Articular chondrocyte of knee joint (primary cell): Measurements from ENCODE around the gene EEF1G. TPM values are rescaled to one million over a fixed set of nuclear protein-coding genes. Genes with fewer than 3 reads are reported as not detected.

ENCODE experiments used
- small RNA-seq: library from RNA; depleted of rRNA; stranded (forward); fragments of <200 nt; gene quantifications from one replicate; pipeline ENCODE3, GENCODE V24; 2012
- total RNA-seq: library from RNA; depleted of rRNA; stranded (reverse); fragments of >200 nt; gene quantifications from 2 replicates; pipeline ENCODE4 v1.2.3, GENCODE V29; 2012

EEF1G gene, protein sequence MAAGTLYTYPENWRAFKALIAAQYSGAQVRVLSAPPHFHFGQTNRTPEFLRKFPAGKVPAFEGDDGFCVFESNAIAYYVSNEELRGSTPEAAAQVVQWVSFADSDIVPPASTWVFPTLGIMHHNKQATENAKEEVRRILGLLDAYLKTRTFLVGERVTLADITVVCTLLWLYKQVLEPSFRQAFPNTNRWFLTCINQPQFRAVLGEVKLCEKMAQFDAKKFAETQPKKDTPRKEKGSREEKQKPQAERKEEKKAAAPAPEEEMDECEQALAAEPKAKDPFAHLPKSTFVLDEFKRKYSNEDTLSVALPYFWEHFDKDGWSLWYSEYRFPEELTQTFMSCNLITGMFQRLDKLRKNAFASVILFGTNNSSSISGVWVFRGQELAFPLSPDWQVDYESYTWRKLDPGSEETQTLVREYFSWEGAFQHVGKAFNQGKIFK
- 1,360 and 1,368 TPM in 2 replicates for total RNA-seq

DNA sequence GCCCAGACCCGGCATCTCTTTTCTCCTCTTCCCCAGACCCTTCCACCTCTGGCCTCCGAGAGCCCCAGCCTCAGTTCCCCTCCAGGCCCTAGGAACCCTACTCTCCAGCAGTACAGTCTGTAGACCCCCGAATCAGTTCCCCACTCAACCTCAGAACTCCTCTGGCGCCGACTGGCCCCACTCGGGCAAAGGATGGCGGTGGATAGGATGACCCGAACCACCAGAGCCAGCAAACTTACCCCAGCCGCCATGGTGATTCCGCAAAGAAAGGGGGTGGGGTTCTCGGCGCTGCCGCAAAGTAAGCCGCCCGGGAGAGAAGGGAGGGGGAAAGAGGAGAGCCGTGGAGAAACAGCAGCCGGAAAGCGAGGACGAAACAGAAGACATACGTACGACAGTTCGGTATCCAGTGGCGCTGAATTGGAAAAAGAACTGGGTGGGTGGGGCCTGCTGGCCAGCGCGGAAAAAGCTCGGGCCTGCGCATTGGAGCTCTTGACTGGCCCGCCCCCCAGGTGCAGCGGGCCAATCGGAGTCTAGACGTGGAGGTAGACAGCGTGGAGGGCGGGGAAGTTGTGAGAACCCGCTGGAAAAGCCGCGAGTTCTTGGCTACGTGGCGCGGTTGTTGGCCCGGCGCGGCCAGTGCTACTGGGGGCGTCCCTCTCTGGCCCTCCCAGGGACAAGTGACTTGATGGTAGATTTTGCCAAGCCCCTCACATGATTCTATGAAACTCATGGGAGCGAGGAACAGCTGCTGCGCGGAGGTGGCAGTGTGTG is at the start of gene EEF1G:
Gene EEF1G (minus strand): TSS at position 300 of the 771 bp plus-strand sequence. CDS start 49 bp downstream, at position 251.

DNA sequence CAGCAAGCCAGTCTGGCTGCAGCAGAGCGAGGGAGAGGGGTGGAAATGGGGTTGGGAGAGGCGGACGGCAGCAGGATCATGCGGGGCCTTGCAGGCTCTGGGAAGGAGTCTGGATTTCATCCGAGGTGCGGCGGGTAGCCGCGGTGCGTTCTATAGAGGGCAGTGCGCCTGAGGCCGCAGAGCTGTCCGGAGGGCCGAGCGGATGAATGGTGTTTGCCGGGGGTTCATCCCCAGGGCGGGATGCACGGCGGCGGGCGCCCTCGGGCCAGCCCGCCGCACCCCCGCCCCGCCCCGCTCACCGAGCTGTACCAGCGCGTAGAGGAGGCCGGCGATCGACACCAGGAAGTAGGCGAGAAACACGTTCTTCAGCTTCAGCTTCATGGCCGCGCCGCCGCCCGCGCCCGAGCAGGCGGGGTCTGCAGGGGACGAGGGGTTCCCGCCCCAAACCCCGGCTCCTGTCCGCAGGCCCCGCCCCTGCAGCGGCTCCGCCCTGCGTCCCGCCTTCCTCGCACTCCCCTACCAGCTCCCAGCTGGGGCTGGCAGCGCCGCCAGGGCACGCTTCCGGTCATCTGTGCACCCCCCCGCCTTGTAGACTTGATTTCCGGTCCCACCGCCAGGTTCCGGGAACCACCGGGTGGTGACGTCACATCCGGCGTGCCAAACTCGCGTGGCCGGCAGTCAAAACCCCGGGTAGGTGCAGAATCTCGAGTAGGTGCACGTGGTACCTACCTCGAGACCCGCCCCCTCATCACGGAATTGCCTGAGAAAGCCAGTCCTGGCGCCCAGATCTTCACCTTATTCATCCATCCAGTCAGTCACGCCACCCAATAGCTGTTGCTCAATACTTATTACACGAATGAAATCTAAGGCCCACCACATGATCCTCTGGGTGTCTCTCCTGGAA is 48.1 kb upstream of the EEF1G start, which contains the start of gene B3GAT3:
Gene B3GAT3 (minus strand): TSS at position 420 of the 904 bp plus-strand sequence. CDS start 39 bp downstream, at position 381.

DNA sequence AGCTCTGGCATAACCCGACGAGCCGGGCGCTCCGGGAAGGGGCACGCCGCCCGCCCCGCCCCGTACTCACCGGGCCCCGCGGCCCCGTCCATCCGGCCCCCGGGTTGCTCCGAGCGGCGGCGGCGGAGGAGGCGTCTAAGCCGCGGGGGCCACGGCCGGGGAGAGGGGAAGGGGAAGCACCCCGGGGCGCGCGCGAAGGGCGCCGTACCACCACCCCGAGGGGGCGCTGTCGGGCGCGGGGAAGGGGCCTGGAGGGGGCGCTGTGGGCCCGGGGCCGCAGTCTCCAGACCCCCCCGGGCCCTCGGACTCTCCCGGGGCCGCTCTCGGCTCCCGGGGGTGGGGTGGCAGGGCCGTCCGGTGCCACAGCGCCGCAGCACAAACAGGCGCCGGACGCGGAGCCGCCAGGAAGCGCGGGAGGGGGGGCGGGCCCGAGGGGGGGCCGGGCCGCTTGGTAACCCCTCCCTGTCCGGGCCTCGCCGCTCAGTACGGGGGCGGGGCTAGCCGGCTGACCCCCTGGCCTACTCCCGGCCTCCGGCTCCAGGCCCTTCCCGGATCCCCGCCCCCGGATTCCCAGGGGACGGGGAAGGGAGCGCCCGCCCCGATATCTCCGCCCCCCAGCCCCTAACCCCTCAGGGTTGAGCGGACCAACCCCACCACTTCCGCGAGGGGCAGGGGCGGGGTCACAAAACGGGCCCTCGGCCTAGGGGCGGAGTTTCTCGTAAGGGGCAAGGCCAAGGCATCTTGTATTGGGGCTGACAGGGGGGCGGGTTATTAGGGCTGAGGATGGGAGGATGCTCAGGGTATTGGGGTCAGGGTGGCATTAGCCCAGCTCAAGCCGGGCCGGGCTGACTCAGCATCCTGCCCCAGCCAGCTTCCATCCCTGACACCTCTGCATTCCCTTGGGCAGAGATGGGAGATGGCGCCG is 38.9 kb upstream of the EEF1G start, which contains the start of the genes EML3 and ROM1:
Gene EML3 (minus strand): TSS at position 410 of the 925 bp plus-strand sequence. CDS start 318 bp downstream, at position 92.
Gene ROM1 (plus strand): TSS at position 892 of the 925 bp plus-strand sequence. CDS start 25 bp downstream, at position 917.

DNA sequence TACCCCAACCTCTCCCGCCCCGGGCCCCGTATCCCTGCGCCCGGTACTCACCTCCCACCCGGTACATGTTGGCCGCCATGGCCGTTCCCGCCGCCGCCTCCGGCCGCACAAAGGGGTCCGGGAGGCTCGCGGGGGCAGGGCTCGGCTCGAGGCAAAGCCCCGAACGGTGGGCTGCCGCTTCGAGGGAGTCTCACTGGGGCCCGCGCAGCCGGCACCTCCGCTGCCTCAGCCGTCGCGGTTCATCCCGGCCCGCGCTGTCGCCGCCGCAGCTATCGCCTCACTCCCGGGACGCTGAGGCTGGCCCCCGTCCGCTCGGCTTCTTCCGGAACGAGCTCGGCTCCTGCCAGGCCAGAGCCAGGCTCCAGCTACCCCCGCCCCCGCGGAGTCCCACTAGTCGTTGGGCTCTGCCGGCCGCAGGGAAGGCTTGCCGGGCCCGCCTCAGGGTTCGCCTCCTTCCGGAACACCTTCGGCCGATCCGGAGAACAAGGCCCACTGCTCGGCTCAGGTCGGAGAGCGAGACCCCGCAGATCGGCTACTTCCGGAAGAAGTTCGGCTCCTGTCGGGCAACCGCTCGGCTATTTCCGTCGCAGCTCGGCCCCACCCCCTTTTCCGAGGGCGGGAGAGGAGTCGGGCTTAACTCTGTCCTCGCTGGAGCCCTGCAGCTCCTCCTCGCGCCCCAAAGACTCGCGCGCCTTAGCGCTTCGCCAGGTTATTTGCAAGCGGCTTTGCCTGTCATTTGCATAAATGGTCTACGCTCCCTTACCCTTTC is 27.9 kb upstream of the EEF1G start, which contains the start of gene MTA2:
Gene MTA2 (minus strand): TSS at position 494 of the 769 bp plus-strand sequence. CDS start 415 bp downstream, at position 79.

DNA sequence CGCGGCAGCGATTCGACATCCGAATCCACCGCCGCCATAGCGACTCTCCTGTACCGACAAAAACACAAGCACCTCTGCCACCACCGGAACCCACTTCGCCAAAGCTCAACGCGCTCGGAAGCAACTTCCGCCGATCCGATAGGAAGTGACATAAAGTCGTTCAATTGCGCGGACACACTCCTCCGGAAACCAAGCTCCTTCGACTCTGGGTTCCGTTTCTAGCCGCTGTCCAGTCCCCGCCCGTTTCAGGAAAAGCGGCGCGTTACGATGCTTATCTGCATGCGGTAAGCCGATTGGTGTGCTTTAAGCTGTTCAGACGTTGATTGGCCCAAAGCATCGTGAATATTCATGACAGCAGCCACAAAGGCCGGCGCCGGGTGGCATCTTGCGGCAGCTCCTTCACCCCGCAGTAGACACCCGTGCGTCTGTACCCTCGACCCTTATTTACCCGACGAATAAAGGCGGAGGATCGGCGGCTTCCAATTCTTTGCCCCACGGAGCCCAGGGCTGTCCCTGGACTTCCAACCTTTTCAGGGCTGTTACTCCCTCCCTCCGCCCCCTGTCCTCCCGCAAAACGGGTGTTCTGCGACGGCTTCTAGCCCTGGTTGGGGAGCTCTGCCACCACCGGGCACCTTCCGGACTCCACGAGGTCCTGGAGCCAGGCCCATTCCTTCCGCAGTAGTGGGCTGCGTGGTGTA is 17.9 kb upstream of the EEF1G start, which contains the start of gene TUT1:
Gene TUT1 (minus strand): TSS at position 76 of the 698 bp plus-strand sequence. CDS start 38 bp downstream, at position 38.

DNA sequence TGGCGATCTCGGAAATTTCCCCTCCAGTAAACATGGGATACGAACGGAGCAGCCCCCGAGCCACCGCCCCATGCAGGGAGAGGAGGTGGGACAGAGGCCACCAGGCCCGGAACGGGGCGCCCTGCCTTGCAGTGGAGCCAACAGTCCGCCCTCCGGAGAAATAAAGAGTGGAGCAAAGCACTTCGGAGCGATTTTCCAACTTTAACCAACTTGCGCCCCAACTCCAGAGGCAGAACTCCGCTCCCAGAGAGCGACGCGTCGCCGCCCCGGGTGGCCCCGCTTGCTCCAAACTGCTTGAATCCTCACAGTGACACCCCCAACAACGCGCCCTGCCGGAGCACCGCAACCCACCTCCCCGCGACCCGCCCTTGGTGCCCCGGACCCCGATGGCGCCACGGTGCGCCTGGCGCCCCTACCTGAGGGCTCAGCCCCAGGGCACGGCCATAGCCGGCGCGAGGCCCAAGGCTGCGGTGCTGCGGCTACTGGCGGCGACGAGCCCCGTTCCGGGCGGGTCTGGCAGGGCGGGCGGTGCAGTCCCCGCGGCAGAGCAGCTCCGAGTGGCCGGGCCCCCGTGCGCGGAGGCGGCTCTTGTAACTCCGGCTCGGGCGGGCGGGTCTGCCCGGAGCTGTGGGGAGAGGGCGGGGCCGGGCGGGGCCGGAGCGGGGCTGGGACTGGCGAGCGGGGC is 27.3 kb downstream of the EEF1G start, which contains the start of gene AHNAK:
Gene AHNAK (minus strand): TSS at position 563 of the 685 bp plus-strand sequence. CDS start 10,708 bp downstream, outside the sequence.

Small RNA genes lying within 50 kb of the gene (small RNA-seq; reads per million reads assigned to genes)
- gene AP001458.1, result not detected
- gene EEF1G, result not detected
- gene MIR6747, result not detected

Other genes starting within 250 kb of the EEF1G start
- 0.65 and 1.9 TPM in 2 replicates for gene ASRGL1, start 236.4 kb downstream of the EEF1G start, total RNA-seq
- not detected in 2 replicates for gene SCGB1A1, start 154.9 kb downstream of the EEF1G start, total RNA-seq
- 983 and 1,139 TPM in 2 replicates for gene AHNAK, start 27.1 kb downstream of the EEF1G start, total RNA-seq
- 6.8 TPM in 2 replicates for gene TUT1, start 17.6 kb upstream of the EEF1G start, total RNA-seq
- 95.1 and 110 TPM in 2 replicates for gene MTA2, start 28.0 kb upstream of the EEF1G start, total RNA-seq
- 30.4 and 34.6 TPM in 2 replicates for gene EML3, start 38.9 kb upstream of the EEF1G start, total RNA-seq
- 9.3 and 10.6 TPM in 2 replicates for gene ROM1, start 39.4 kb upstream of the EEF1G start, total RNA-seq
- 12.3 and 14.1 TPM in 2 replicates for gene B3GAT3, start 48.1 kb upstream of the EEF1G start, total RNA-seq
- gene GANAB, start 72.7 kb upstream of the EEF1G start, total RNA-seq, result 251 and 282 TPM in 2 replicates
- gene INTS5, start 79.4 kb upstream of the EEF1G start, total RNA-seq, result 19.9 and 20.5 TPM in 2 replicates
- gene C11orf98, start 91.3 kb upstream of the EEF1G start, total RNA-seq, result 26.1 TPM in 2 replicates
- gene CSKMT, start 91.4 kb upstream of the EEF1G start, total RNA-seq, result 5.7 and 8.2 TPM in 2 replicates
- gene UQCC3, start 97.8 kb upstream of the EEF1G start, total RNA-seq, result 4.2 and 4.8 TPM in 2 replicates
- 4.0 and 6.1 TPM in 2 replicates for gene LBHD1, start 98.4 kb upstream of the EEF1G start, total RNA-seq
- 102 and 103 TPM in 2 replicates for gene UBXN1, start 105.2 kb upstream of the EEF1G start, total RNA-seq
- 20.1 and 20.6 TPM in 2 replicates for gene LRRN4CL, start 115.6 kb upstream of the EEF1G start, total RNA-seq
- 52.7 and 54.8 TPM in 2 replicates for gene BSCL2, start 133.5 kb upstream of the EEF1G start, total RNA-seq
- not detected in 2 replicates for gene GNG3, start 133.8 kb upstream of the EEF1G start, total RNA-seq
- 14.2 and 15.3 TPM in 2 replicates for gene HNRNPUL2, start 153.6 kb upstream of the EEF1G start, total RNA-seq
- 34.2 and 37.4 TPM in 2 replicates for gene TTC9C, start 154.6 kb upstream of the EEF1G start, total RNA-seq
- gene ZBTB3, start 180.3 kb upstream of the EEF1G start, total RNA-seq, result 12.7 and 13.5 TPM in 2 replicates
- 62.4 and 64.4 TPM in 2 replicates for gene POLR2G, start 187.7 kb upstream of the EEF1G start, total RNA-seq
- 10.8 and 13.7 TPM in 2 replicates for gene TAF6L, start 197.5 kb upstream of the EEF1G start, total RNA-seq
- gene TMEM179B, start 213.5 kb upstream of the EEF1G start, total RNA-seq, result 33.9 and 41.3 TPM in 2 replicates
- gene TMEM223, start 218.1 kb upstream of the EEF1G start, total RNA-seq, result 9.4 and 10.1 TPM in 2 replicates
- 35.2 and 35.7 TPM in 2 replicates for gene NXF1, start 231.5 kb upstream of the EEF1G start, total RNA-seq